ENCODE measurements around the gene FYN.

The FYN gene

GRCh38 chr6:111617149-111617548, 256.1 kb downstream of the FYN start:
- TF ChIP-seq, protein P1, sequence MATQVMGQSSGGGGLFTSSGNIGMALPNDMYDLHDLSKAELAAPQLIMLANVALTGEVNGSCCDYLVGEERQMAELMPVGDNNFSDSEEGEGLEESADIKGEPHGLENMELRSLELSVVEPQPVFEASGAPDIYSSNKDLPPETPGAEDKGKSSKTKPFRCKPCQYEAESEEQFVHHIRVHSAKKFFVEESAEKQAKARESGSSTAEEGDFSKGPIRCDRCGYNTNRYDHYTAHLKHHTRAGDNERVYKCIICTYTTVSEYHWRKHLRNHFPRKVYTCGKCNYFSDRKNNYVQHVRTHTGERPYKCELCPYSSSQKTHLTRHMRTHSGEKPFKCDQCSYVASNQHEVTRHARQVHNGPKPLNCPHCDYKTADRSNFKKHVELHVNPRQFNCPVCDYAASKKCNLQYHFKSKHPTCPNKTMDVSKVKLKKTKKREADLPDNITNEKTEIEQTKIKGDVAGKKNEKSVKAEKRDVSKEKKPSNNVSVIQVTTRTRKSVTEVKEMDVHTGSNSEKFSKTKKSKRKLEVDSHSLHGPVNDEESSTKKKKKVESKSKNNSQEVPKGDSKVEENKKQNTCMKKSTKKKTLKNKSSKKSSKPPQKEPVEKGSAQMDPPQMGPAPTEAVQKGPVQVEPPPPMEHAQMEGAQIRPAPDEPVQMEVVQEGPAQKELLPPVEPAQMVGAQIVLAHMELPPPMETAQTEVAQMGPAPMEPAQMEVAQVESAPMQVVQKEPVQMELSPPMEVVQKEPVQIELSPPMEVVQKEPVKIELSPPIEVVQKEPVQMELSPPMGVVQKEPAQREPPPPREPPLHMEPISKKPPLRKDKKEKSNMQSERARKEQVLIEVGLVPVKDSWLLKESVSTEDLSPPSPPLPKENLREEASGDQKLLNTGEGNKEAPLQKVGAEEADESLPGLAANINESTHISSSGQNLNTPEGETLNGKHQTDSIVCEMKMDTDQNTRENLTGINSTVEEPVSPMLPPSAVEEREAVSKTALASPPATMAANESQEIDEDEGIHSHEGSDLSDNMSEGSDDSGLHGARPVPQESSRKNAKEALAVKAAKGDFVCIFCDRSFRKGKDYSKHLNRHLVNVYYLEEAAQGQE (IDR thresholded peaks at IDR 0.05; ENCODE audit: low read depth) = no peak
- TF ChIP-seq EGR1 (IDR thresholded peaks at IDR 0.05) (no peak), TEAD4 (IDR thresholded peaks at IDR 0.05) (no peak), CEBPB (IDR thresholded peaks at IDR 0.05) (no peak), USF1 (IDR thresholded peaks at IDR 0.05) (no peak), ZBTB7A (IDR thresholded peaks at IDR 0.05; ENCODE audit: low read depth) (no peak), CREB1 (IDR thresholded peaks at IDR 0.05; ENCODE audit: low read depth) (no peak), NFIC (IDR thresholded peaks at IDR 0.05) (no peak), TAF1 (IDR thresholded peaks at IDR 0.05; ENCODE audit: low read depth) (no peak), RAD21 (IDR thresholded peaks at IDR 0.05; ENCODE audit: low read depth) (no peak), FOXM1 (IDR thresholded peaks at IDR 0.05; ENCODE audit: borderline replicate concordance, low read depth) (no peak), TCF12 (IDR thresholded peaks at IDR 0.05; ENCODE audit: low read depth) (no peak), YY1 (IDR thresholded peaks at IDR 0.05; ENCODE audit: low read depth) (no peak), EP300 (IDR thresholded peaks at IDR 0.05; ENCODE audit: borderline replicate concordance) (no peak)
- TF ChIP-seq, protein P2, sequence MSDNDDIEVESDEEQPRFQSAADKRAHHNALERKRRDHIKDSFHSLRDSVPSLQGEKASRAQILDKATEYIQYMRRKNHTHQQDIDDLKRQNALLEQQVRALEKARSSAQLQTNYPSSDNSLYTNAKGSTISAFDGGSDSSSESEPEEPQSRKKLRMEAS (IDR thresholded peaks at IDR 0.05) = no peak

DNA sequence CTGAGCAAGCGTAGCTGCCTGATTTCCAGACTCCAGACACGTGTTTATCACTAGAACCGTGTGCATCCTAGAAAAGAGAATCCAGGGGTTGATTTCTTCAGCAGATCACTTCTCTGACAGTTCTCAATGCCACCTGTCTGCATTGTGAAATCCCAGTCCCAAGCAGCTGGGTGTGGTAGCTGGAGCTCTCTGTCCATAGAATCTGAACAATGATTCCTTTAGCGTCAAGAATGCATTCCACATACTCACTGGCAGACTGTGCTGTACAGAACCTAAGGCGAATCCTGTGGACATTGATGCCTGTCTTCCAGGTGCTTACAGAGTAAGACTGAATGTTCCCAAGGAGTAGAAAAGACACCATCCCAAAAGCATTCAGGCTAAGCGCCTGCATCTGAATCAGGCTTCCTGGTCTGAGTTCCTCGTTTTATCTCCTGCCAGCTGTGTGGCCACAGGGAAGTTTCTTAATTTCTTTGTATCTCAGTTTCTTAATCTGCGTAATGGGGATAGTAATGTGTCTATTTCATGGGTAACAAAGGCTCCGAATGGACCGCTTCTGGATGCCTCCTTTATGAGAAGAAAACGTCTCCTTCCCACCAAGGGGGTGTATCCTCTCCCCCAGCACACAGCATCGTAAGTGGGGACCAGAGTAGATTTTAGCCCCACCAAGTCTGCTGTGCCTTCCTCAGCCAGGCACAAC, 257.2 kb downstream of the FYN start:
- TF ChIP-seq ZBTB7A (IDR thresholded peaks at IDR 0.05; ENCODE audit: low read depth) (no peak), NFIC (IDR thresholded peaks at IDR 0.05) (no peak), CEBPB (IDR thresholded peaks at IDR 0.05) (no peak), EGR1 (IDR thresholded peaks at IDR 0.05) (no peak), YY1 (IDR thresholded peaks at IDR 0.05; ENCODE audit: low read depth) (no peak), TAF1 (IDR thresholded peaks at IDR 0.05; ENCODE audit: low read depth) (no peak), TEAD4 (IDR thresholded peaks at IDR 0.05) (no peak), RAD21 (IDR thresholded peaks at IDR 0.05; ENCODE audit: low read depth) (no peak), FOXM1 (IDR thresholded peaks at IDR 0.05; ENCODE audit: borderline replicate concordance, low read depth) (no peak), CREB1 (IDR thresholded peaks at IDR 0.05; ENCODE audit: low read depth) (no peak), USF1 (IDR thresholded peaks at IDR 0.05) (no peak), EP300 (IDR thresholded peaks at IDR 0.05; ENCODE audit: borderline replicate concordance) (no peak)

- no peak for TF ChIP-seq CREB1 (IDR thresholded peaks at IDR 0.05; ENCODE audit: low read depth)
- TF ChIP-seq USF1 (IDR thresholded peaks at IDR 0.05) = peak; percentile 24; the same call in 1 of the 2 replicates
- no peak for TF ChIP-seq RAD21 (IDR thresholded peaks at IDR 0.05; ENCODE audit: low read depth)
- TF ChIP-seq CEBPB (IDR thresholded peaks at IDR 0.05) = no peak
- TF ChIP-seq TEAD4 (IDR thresholded peaks at IDR 0.05) = no peak
Observed at GRCh38 chr6:111614833-111615582, 258.2 kb downstream of the FYN start.

GRCh38 chr6:111612379-111612778, 260.9 kb downstream of the FYN start:
- TF ChIP-seq TCF12 (IDR thresholded peaks at IDR 0.05; ENCODE audit: low read depth) (no peak), EP300 (IDR thresholded peaks at IDR 0.05; ENCODE audit: borderline replicate concordance) (no peak), NFIC (IDR thresholded peaks at IDR 0.05) (no peak), RAD21 (IDR thresholded peaks at IDR 0.05; ENCODE audit: low read depth) (no peak), USF1 (IDR thresholded peaks at IDR 0.05) (no peak), FOXM1 (IDR thresholded peaks at IDR 0.05; ENCODE audit: borderline replicate concordance, low read depth) (no peak), CREB1 (IDR thresholded peaks at IDR 0.05; ENCODE audit: low read depth) (no peak), TEAD4 (IDR thresholded peaks at IDR 0.05) (no peak), EGR1 (IDR thresholded peaks at IDR 0.05) (no peak), TAF1 (IDR thresholded peaks at IDR 0.05; ENCODE audit: low read depth) (no peak), CEBPB (IDR thresholded peaks at IDR 0.05) (no peak), YY1 (IDR thresholded peaks at IDR 0.05; ENCODE audit: low read depth) (no peak)
- TF ChIP-seq, protein P1 (IDR thresholded peaks at IDR 0.05; ENCODE audit: low read depth) = no peak
- TF ChIP-seq, protein P2 (IDR thresholded peaks at IDR 0.05) = no peak

All from Ishikawa (cell line).